ENCODE data around the gene TMEM138. TPM values are rescaled to one million over a fixed set of nuclear protein-coding genes. Genes with fewer than 3 reads are reported as not detected.
"Not testable (repeated sequence)": the region's sequence is repeated elsewhere in the genome, so short reads cannot be mapped to it uniquely, and the experiment has no call there.

Gene TMEM138
- total RNA-seq, 2 experiments from 2014 or later: 60.8 to 68.8 TPM

DNA sequence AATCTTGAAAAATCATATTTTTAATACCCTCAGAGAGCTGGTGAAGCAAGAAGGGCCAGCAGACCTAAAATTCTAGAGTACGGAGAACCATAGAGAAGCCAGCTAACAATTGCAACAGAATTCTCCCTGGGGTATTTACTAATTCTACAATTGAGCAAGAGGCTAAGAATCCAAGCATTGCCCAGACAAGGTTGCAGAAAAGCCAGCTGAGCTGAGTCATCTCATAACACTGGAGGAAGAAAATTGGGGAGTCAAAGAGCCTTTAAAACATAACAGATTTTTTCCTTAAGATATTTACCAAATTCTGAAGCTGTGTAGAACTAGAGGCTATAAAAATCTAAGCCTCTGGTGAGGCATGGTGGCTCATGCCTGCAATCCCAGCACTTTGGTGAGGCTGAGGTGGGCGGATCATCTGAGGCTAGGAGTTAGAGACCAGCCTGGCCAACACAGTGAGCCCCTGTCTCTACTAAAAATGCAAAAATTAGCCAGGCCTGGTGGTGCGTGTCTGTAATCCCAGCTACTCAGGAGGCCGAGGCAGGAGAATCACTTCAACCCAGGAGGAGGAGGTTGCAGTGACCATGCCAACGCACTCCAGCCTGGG is 16.6 kb downstream of the TMEM138 start:
- CTCF ChIA-PET: no interaction called here
- POLR2A ChIA-PET: no interaction called here

GRCh38 chr11:61380884-61381283 is 18.7 kb downstream of the TMEM138 start:
- ChIA-PET CTCF (no interaction called here), POLR2A (interaction anchor here (0.6 kb wide), 1 partner anchor 9 kb away, joined by 3 read pairs; no protein-coding TSS in a partner anchor)

DNA sequence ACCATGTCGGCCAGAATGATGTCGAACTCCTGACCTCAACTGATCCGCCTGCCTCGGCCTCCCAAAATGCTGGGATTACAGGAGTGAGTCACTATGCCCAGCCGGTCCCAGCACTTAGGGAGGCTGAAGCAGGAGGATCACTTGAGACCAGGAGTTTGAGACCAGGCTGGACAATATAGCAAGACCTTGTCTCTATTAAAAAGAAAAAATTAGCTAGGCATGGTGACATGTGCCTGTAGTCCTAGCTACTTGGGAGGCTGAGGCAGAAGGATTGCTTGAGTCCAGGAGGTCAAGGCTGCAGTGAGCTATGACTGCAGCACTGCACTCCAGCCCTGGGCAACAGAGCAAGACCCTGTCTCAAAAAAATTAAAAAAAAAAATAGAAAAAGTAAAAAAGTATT is 21.7 kb downstream of the TMEM138 start:
- POLR2A ChIA-PET: not testable (repeated sequence)

GRCh38 chr11:61384271-61385242 is 22.4 kb downstream of the TMEM138 start:
- ChIA-PET POLR2A (interaction anchor here (0.7 to 0.9 kb wide), 2 partner anchors 23 to 51 kb away, joined by 3 to 4 read pairs; partner anchors contain the start of genes DDB1 and TKFC), CTCF (interaction anchor here (0.7 to 5.6 kb wide), 17 partner anchors 9 to 129 kb away, joined by 3 to 99 read pairs (median 7); partner anchors contain the start of genes CPSF7, CYB561A3, DDB1 and SDHAF2)

More for the DNA sequence above, 21.7 kb downstream of the TMEM138 start:
- CTCF ChIA-PET: interaction anchor here (1.6 to 5.6 kb wide), 4 partner anchors 10 to 66 kb away, joined by 6 to 99 read pairs (median 12); partner anchors contain the start of genes DDB1, TKFC and TMEM216

DNA sequence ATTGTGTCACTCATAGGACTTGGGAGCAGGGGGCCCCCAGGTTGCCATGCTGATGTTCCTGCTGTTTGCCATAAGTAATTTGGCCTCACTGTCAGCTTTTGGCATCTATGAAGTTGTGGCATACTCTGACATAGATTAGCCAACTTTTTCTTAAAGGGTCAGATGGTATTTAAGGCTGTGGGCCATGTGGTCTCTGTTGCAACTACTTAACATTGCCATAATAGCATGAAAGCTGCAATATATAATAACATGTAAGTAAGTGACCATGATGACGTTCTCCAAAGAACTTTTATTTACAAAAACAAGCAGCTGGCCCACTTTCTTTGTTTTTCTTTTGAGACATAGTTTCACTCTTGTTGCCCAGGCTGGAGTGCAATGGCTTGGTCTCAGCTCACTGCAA is 28.0 kb downstream of the TMEM138 start:
- ChIA-PET CTCF (interaction anchor here (0.6 to 4.6 kb wide), 3 partner anchors 28 to 1322 kb away, joined by 3 to 36 read pairs (median 3); partner anchors contain the start of gene TMEM138), POLR2A (no interaction called here)

DNA sequence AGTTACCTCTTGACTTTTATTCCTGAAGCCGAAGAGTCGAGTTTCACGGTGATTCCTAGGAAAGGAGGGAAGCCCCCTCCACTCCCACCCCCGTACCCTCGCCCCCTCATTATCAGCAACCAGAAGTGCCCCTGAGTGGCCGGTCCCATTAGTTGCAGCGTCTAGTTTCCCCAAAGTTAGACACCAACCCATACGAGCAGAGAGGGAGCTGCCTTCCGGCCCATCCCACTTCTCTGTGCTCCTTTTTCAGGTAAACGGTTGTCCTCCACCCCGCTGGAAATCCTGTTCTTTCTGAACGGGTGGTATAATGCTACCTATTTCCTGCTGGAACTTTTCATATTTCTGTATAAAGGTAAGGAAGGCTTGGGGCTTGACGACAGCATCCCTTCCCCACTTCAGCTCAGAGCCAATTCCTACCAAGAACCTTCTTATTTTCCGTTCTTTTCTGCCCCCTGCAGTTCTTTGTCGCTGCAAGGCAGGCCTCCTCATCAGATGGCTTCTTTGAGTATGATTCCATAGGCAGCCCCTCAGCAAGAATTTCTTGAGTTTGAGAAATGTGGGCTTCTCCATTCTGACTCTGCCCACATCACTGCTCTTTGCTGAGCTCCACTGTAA is 30.9 kb downstream of the TMEM138 start:
- POLR2A ChIA-PET: interaction anchor here (0.6 to 3.2 kb wide), 5 partner anchors 9 to 677 kb away, joined by 3 to 21 read pairs (median 8); partner anchors contain the start of genes CPSF7, CYB561A3, SDHAF2 and TMEM138
- CTCF ChIA-PET: interaction anchor here (1.6 to 4.6 kb wide), 5 partner anchors 8 to 136 kb away, joined by 3 to 36 read pairs (median 13); partner anchors contain the start of genes CYB561A3 and TMEM138

- ChIA-PET CTCF (interaction anchor here (0.9 to 4.0 kb wide), 6 partner anchors 8 to 116 kb away, joined by 3 to 13 read pairs (median 3); partner anchors contain the start of gene TMEM216), POLR2A (interaction anchor here (1.1 kb wide), 1 partner anchor 28 kb away, joined by 4 read pairs; the partner anchor contains the start of genes CPSF7 and SDHAF2)
These were observed 39.0 kb downstream of the TMEM138 start for GRCh38 chr11:61401173-61401572.

GRCh38 chr11:61401573-61401972 is 39.4 kb downstream of the TMEM138 start:
- POLR2A ChIA-PET: interaction anchor here (1.1 to 1.4 kb wide), 2 partner anchors 9 to 28 kb away, joined by 4 to 9 read pairs; partner anchors contain the start of genes CPSF7, SDHAF2 and TMEM216
- CTCF ChIA-PET: interaction anchor here (0.9 to 4.0 kb wide), 6 partner anchors 8 to 115 kb away, joined by 3 to 13 read pairs (median 3); partner anchors contain the start of gene TMEM216

DNA sequence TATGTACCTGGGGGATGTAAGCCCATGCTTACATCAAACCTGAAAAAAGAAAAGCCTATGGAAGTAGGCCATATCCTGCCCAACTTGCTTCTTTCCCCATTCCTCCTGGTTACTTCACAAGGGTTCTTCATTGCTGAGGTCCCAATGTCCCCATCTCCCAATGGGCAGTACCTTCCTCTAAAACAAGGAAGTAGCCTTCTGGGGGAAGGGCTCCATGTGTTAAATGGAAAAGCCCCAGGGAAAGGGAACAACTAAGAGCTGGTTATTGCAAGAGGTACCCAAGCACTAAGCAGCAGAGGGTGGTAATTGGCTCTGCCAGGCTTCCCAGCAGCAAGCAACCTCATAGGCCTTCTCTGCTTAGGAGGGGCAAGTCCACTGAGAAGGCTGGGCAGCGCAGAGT is 41.5 kb downstream of the TMEM138 start:
- POLR2A ChIA-PET: no interaction called here
- CTCF ChIA-PET: no interaction called here

DNA sequence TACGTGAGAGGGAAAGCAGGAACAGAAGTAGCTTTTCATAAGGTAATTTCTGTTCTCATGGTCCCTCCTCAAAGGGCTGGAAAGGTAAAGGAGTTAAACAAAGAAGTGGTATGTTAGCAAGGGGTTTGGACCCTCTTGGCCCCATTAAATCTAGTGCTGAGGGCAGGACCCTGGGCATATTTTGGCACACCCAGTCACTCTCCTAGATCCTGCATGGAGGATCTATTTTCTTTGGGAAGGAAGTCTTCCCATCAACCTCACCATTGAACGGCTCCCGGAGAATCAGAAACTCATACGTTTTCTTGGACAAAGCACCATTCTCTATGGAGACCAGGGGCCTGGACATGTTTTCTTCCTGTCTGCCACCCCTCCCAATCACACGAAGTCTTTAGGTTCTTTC is 41.9 kb downstream of the TMEM138 start:
- CTCF ChIA-PET: no interaction called here

GRCh38 chr11:61404641-61405040 is 42.5 kb downstream of the TMEM138 start:
- ChIA-PET CTCF (no interaction called here), POLR2A (no interaction called here)

More for the DNA sequence above, 41.9 kb downstream of the TMEM138 start:
- POLR2A ChIA-PET: no interaction called here

GRCh38 chr11:61406067-61406466 is 43.9 kb downstream of the TMEM138 start:
- POLR2A ChIA-PET: no interaction called here
- CTCF ChIA-PET: no interaction called here

GRCh38 chr11:61406991-61407728 is 45.0 kb downstream of the TMEM138 start:
- POLR2A ChIA-PET: no interaction called here

DNA sequence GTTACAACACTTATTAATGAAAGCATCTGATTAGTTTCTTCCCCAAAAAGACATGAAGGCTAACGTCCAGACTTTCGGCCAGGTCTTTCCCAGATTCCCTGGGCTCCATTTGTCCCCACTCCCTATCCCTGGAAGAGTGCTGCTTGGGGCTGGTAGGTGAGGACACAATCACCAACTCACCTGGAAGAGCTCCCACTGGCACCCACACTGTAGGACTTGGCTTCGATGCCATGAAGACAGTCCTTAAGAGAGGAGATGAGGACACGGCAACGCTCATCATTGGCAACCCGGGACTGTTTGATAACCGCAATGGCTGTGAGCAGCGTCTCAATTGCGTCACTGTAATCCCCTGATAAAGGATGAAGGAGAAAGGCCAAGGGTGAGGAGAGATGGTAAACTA is 49.4 kb downstream of the TMEM138 start:
- POLR2A ChIA-PET: interaction anchor here (1.3 kb wide), 1 partner anchor 18 kb away, joined by 3 read pairs; the partner anchor contains the start of genes CPSF7 and SDHAF2
- CTCF ChIA-PET: no interaction called here

More at GRCh38 chr11:61406991-61407728, 45.0 kb downstream of the TMEM138 start:
- CTCF ChIA-PET: interaction anchor here (2.1 kb wide), 1 partner anchor 21 kb away, joined by 9 read pairs; no protein-coding TSS in a partner anchor

- ChIA-PET CTCF (interaction anchor here (0.7 to 1.9 kb wide), 3 partner anchors 11 to 900 kb away, joined by 3 to 4 read pairs (median 3); no protein-coding TSS in a partner anchor), POLR2A (no interaction called here)
These were observed 51.3 kb downstream of the TMEM138 start for GRCh38 chr11:61413496-61413895.

GRCh38 chr11:61414547-61414946 is 52.4 kb downstream of the TMEM138 start:
- POLR2A ChIA-PET: no interaction called here
- CTCF ChIA-PET: interaction anchor here (1.1 kb wide), 1 partner anchor 21 kb away, joined by 3 read pairs; no protein-coding TSS in a partner anchor

- ChIA-PET POLR2A (no interaction called here), CTCF (no interaction called here)
These were observed 53.2 kb downstream of the TMEM138 start for GRCh38 chr11:61415381-61415780.

- ChIA-PET CTCF (interaction anchor here (1.1 kb wide), 1 partner anchor 81 kb away, joined by 3 read pairs; no protein-coding TSS in a partner anchor), POLR2A (no interaction called here)
These were observed 54.8 kb downstream of the TMEM138 start for GRCh38 chr11:61416941-61417340.
